Heart left ventricle (tissue), 16 donors: ENCODE data around the gene TRIM25. TPM values are rescaled to one million over a fixed set of nuclear protein-coding genes. Genes with fewer than 3 reads are reported as not detected.
"Not testable (repeated sequence)": the region's sequence is repeated elsewhere in the genome, so short reads cannot be mapped to it uniquely, and the experiment has no call there.

Experiments used
- ATAC-seq, 4 donors: fragments of 200-7000 bp; cut with Tn5 transposase; one replicate each; pipeline ENCODE4 v1.9.1; 2020 to 2022; ENCODE audit warnings: moderate library complexity in 4 of 4, mild to moderate bottlenecking in 3 of 4, moderate number of reproducible peaks in 1 of 4
- DNase-seq, 5 donors: peaks; one replicate each; pipeline ENCODE4 v3.0.0-alpha.2; 2020
- H3K27ac ChIP-seq, 12 donors: fragments of 200-600 bp; sonication (generic) in 4 of 12; one replicate each; pipeline versions ENCODE4 v1.5.0 to v1.8.0; 2016 to 2022; ENCODE audit warnings: mild to moderate bottlenecking in 2 of 12
- H3K27me3 ChIP-seq, 9 donors: fragments of 200-600 bp; sonication (generic) in 2 of 9; one replicate each; pipeline versions ENCODE4 v1.5.1 to v1.8.0; 2016 to 2022; ENCODE audit warnings: mild to moderate bottlenecking in 3 of 9
- H3K36me3 ChIP-seq, 9 donors: fragments of 200-600 bp; sonication (generic) in 2 of 9; one replicate each; pipeline versions ENCODE4 v1.5.0 to v1.8.0; 2018 to 2022; ENCODE audit warnings: mild to moderate bottlenecking in 2 of 9
- H3K4me1 ChIP-seq, 12 donors: fragments of 200-600 bp; sonication (generic) in 4 of 12; one replicate each; pipeline versions ENCODE4 v1.5.0 to v1.8.0; 2016 to 2022; ENCODE audit warnings: mild to moderate bottlenecking in 3 of 12
- H3K4me3 ChIP-seq, 12 donors: fragments of 200-600 bp; sonication (generic) in 4 of 12; one replicate each; pipeline versions ENCODE4 v1.5.0 to v1.8.0; 2017 to 2022; ENCODE audit warnings: mild to moderate bottlenecking in 9 of 12, moderate library complexity in 4 of 12
- H3K9me3 ChIP-seq, 12 donors: fragments of 200-600 bp; sonication (generic) in 4 of 12; one replicate each; pipeline versions ENCODE4 v1.5.0 to v1.8.0; 2016 to 2022; ENCODE audit warnings: mild to moderate bottlenecking in 1 of 12
- POLR2A ChIP-seq, 2 donors: fragments of 450-650 bp; IDR thresholded peaks; one replicate each; pipeline ENCODE4 v1.6.1; 2017; ENCODE audit warnings: antibody characterized with exemption in 2 of 2, mild to moderate bottlenecking in 2 of 2, moderate library complexity in 2 of 2
- WGBS, 4 donors: extraction: QIAGEN DNeasy Blood & Tissue Kit in 2 of 4; methylation state at CpG; one replicate each; pipeline versions ENCODE4 v1.1.5 to v1.1.7; 2013 to 2018; 5-methylcytosine and 5-hydroxymethylcytosine counted together
- intact Hi-C, 10 donors: fragments of 100-400 bp; cut with DNase I; formaldehyde crosslinking; loops; one replicate each; pipeline versions ENCODE4 v1.11.1 to v1.14.2; 2022
- polyA plus RNA-seq, 2 donors: library from polyadenylated mRNA; stranded (reverse); fragments of 200-250 nt; gene quantifications; one replicate each; pipeline ENCODE4 v1.2.3, GENCODE V29; 2013
- total RNA-seq, 9 donors: library from RNA; depleted of rRNA in 2 of 9; stranded (reverse); fragments of >200 nt in 2 of 9; fragmentation: NEBNext Ultra II Directional in 3 of 9; extraction: Animal tissue kit (Norgen Biotek cat#: 25700) in 3 of 9; gene quantifications; one replicate each; pipeline versions ENCODE4 v1.1.0 to v1.2.4, GENCODE V29; 2016 to 2023
- TF ChIP-seq, protein P1 (sequence below), 12 donors: fragments of 200-600 bp; sonication (generic) in 4 of 12; IDR thresholded peaks; one replicate each; pipeline versions ENCODE4 v1.5.0 to v1.8.0; 2018 to 2022; ENCODE audit warnings: antibody characterized with exemption in 12 of 12, mild to moderate bottlenecking in 5 of 12
- donor health status: ischemic (EF 13 %, LVEDD 7.1; RV severe dilation, severe dysfunction).
- donor health status: healthy with polysubstance abuse.
- donor health status: DM: no; HTN: yes; CAD: no.
- donor health status: DM: no; HTN: no; CAD: no.
- donor health status: ischemic (EF 25% LVEDD 6.9; RV normal size, moderate dysfunction).
- donor health status: ischemic (EF 25% LVEDD 5.7; RV mildly dilated, moderate dysfunction).
- donor health status: healthy.
- donor health status: DM: yes; HTN: yes; CAD: no.
- donor health status: ischemic (EF 35%, LVEDD 5.7; RV mildly dilated, moderate dysfunction).
- donor health status: nonischemic (EF 11% LVEDD 7.7; RV severe dilation, severe dysfunction).
- donor health status: DM: yes; HTN: yes; CAD: no.
- donor health status: PGD.
- donor health status: ischemic (EF 29% LVEDD 5.4; RV normal size, mild dysfunction).
- donor health status: nonischemic (EF 23%, LVEDD 6.1; RV moderate dilation, normal function).

TRIM25 gene
- total and polyA plus RNA-seq, 11 donors, result 9.2 to 55.9 (median 14.9) TPM

DNA sequence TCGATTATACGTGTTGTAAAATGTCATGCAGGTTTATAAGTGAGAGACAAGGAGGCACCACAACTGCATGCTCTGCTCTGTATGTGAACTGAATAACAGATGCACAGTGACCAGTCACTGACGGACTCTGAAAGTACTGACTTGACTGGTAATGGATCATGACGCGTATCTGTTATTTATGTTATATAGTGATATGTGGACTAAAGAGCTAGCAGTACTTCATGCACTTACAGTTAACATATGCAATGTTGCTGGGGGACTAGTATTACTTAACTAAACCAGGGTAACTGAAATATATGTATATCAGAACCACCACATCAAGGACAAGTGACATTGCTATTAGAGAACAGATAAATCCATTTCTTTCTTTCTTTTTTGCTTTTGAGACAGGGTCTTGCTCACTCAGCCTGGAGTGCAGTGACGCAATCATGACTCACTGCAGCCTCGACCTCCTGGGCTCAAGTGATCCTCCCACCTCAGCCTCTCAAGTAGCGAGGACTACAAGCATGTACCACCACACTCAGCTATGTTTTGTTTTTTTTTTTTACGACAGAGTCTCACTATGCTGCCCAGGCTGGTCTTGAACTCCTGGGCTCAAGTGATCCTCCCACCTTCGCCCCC is 29.8 kb upstream of the TRIM25 start:
- intact Hi-C loops, result loop anchor here in 1 of 10 donors (5.0 kb wide), 1 partner anchor 41 kb away; no protein-coding TSS in a partner anchor
- H3K36me3 ChIP-seq, result peaks cover 0 to 97% (median 92%) of the 10 kb centered on the region in 9 donors
- ATAC-seq, result no peak

DNA sequence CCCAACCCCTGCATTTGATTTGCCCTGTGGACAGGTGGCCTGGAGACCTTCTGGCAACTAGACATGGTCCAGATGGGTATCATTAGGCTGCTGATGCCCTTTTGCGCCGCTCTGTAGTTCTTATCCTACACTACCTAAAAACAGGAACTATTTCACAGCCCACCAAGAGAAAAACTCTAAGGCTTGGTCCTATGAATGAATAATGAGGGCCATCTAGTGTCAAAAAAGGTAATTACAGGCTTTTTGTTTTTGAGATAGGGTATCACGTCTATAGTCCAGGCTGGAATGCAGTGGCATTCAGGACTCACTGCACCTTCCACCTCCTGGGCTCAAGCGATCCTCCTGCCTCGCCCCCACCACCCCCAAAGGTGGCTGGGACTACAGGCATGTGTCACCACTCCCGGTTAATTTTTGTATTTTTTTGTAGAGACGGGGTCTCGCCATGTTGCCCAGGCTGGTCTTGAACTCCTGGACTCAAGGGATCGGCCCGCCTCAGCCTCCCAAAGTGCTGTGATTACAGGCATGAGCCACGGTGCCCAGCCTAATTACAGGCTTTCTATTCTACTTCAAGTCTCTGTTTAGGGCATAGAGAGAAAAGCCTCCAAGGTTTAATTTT is 26.1 kb upstream of the TRIM25 start:
- ATAC-seq (peak in 3 of 4 donors; percentile 43 to 67 (median 57)), DNase-seq (no peak)
- WGBS, 4 donors, result 55 to 57% (median 56%) methylated on average over 11 of the region's 11 CpGs
- no peak overlapping the region for H3K4me3 ChIP-seq
- TF ChIP-seq, protein P1, sequence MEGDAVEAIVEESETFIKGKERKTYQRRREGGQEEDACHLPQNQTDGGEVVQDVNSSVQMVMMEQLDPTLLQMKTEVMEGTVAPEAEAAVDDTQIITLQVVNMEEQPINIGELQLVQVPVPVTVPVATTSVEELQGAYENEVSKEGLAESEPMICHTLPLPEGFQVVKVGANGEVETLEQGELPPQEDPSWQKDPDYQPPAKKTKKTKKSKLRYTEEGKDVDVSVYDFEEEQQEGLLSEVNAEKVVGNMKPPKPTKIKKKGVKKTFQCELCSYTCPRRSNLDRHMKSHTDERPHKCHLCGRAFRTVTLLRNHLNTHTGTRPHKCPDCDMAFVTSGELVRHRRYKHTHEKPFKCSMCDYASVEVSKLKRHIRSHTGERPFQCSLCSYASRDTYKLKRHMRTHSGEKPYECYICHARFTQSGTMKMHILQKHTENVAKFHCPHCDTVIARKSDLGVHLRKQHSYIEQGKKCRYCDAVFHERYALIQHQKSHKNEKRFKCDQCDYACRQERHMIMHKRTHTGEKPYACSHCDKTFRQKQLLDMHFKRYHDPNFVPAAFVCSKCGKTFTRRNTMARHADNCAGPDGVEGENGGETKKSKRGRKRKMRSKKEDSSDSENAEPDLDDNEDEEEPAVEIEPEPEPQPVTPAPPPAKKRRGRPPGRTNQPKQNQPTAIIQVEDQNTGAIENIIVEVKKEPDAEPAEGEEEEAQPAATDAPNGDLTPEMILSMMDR (IDR thresholded peaks at IDR 0.05), result peak; percentile 55 to 81 (median 70)
- no peak for TF ChIP-seq POLR2A (IDR thresholded peaks at IDR 0.05)
- peaks cover 0 to 98% (median 92%) of the 10 kb centered on the region in 9 donors for H3K36me3 ChIP-seq
- H3K9me3 ChIP-seq, result no peaks in the 10 kb centered on the region
- no peaks in the 10 kb centered on the region for H3K27me3 ChIP-seq
- peaks cover 0 to 20% (median 0%) of the 10 kb centered on the region in 12 donors for H3K4me1 ChIP-seq
- H3K27ac ChIP-seq, result no peak overlapping the region
- intact Hi-C loops, result loop anchor here in 9 of 10 donors (1.0 to 10.0 kb wide), 8 partner anchors 38 to 345 kb away; partner anchors contain the start of gene NOG (in 1 of the 9)

More for the DNA sequence above, 29.8 kb upstream of the TRIM25 start:
- no peak for DNase-seq
- H3K27me3 ChIP-seq, result no peaks in the 10 kb centered on the region
- WGBS, 4 donors, result 91 to 95% (median 94%) methylated on average over 10 of the region's 10 CpGs
- H3K4me1 ChIP-seq, result no peaks in the 10 kb centered on the region
- H3K4me3 ChIP-seq, result no peak overlapping the region
- TF ChIP-seq, protein P1 (IDR thresholded peaks at IDR 0.05), result no peak
- TF ChIP-seq POLR2A (IDR thresholded peaks at IDR 0.05), result no peak
- H3K9me3 ChIP-seq, result no peaks in the 10 kb centered on the region
- H3K27ac ChIP-seq, result no peak overlapping the region

DNA sequence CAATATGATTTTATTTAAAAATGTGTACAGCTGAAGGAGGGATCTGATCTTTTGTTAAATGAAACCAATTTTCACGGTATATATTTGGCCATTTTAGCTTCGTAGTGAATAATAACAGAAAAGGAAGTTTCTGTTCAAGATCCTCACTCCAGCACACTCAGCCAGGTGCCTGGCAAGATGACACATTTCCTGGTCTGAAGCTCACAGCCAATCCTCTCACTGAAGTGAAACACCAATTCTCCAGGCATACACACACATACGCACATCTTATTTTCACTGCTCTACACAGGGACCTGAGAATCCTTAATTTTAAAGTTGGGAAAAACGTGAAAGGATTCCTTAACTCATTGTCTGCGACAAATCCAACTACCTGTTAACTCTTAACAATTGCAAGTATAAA is 24.4 kb upstream of the TRIM25 start:
- ATAC-seq, result peak in 1 of 4 donors; percentile 71
- Histone ChIP-seq H3K36me3 (peaks cover 0 to 93% (median 86%) of the 10 kb centered on the region in 9 donors), H3K4me1 (peaks cover 0 to 20% (median 0%) of the 10 kb centered on the region in 12 donors), H3K27ac (peak overlapping the region in 8 of 12 donors; percentile 26 to 64 (median 33))
- DNase-seq, H3K27me3 ChIP-seq, H3K9me3 ChIP-seq, H3K4me3 ChIP-seq: not testable (repeated sequence)
- 67 to 78% (median 72%) methylated on average over 5 of the region's 5 CpGs for WGBS, 4 donors
- intact Hi-C loops, result loop anchor here in 6 of 10 donors (5.0 to 10.0 kb wide), 5 partner anchors 46 to 343 kb away; partner anchors contain the start of gene NOG (in 1 of the 6)

DNA sequence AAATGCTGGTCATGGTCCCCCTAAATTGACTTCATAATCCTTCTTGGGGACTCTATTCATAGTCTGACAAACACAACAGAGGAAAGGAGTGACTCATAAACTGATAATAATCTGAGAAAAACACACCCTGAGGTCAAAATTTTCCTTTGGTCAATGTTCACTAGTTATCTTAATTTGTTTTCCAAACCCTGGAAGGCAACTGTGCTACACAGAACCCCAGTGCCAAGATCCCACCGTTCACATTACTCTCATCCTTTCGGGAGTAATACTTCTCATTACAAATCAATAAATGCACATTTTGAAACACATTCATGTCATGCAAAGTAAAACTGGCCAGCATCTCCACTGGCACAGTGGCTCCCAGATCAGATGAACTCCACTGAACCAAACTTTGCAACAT is 23.8 kb upstream of the TRIM25 start:
- H3K4me3 ChIP-seq, result no peak overlapping the region
- H3K27me3 ChIP-seq, result no peaks in the 10 kb centered on the region
- peak in 3 of 4 donors; percentile 26 to 78 (median 48) for ATAC-seq
- 53 to 72% (median 57%) methylated on average over 2 of the region's 2 CpGs for WGBS, 4 donors
- intact Hi-C loops, result loop anchor here in 7 of 10 donors (2.0 to 10.0 kb wide), 7 partner anchors 45 to 343 kb away; partner anchors contain the start of gene NOG (in 1 of the 7)
- TF ChIP-seq, protein P1 (IDR thresholded peaks at IDR 0.05), result no peak
- TF ChIP-seq POLR2A (IDR thresholded peaks at IDR 0.05), result no peak
- DNase-seq, result no peak
- H3K4me1 ChIP-seq, result peaks cover 0 to 20% (median 0%) of the 10 kb centered on the region in 12 donors
- peak overlapping the region in 11 of 12 donors; percentile 26 to 77 (median 42) for H3K27ac ChIP-seq
- H3K9me3 ChIP-seq, result no peaks in the 10 kb centered on the region
- H3K36me3 ChIP-seq, result peaks cover 0 to 88% (median 80%) of the 10 kb centered on the region in 9 donors
